SU-DHL-6 (cell line): ENCODE measurements around the gene CLINT1.

Experiments
- H2AFZ ChIP-seq: fragments of 200-600 bp; sonication (generic); 2 replicates; pipeline ENCODE4 v1.6.1; 2014; ENCODE audit warnings: low read depth, mild to moderate bottlenecking, moderate library complexity, mixed read lengths, antibody characterized with exemption, low read length; ENCODE audit not compliant: severe bottlenecking
- H3F3A ChIP-seq: fragments of 200-600 bp; shearing (Covaris generic); 2 replicates; pipeline ENCODE4 v1.6.0; 2016; ENCODE audit warnings: antibody characterized with exemption, mild to moderate bottlenecking; ENCODE audit not compliant: insufficient read depth
- H3K27ac ChIP-seq: fragments of 200-600 bp; sonication (generic); 2 replicates; pipeline ENCODE4 v1.5.1; 2016; ENCODE audit warnings: low read depth, mild to moderate bottlenecking, low read length, moderate library complexity, mixed read lengths
- H3K27me3 ChIP-seq: fragments of 200-600 bp; sonication (generic), shearing (Covaris generic); 2 replicates; pipeline ENCODE4 v1.6.0; 2014; ENCODE audit warnings: mild to moderate bottlenecking, low read length
- H3K36me3 ChIP-seq: fragments of 200-600 bp; sonication (generic); 2 replicates; pipeline ENCODE4 v1.6.1; 2014; ENCODE audit warnings: mild to moderate bottlenecking, low read length, mixed read lengths
- H3K4me2 ChIP-seq: fragments of 300-600, 200-600 bp; shearing (Covaris generic), sonication (generic); 2 replicates; pipeline ENCODE4 v1.6.0; 2014; ENCODE audit warnings: low read length, low read depth, mild to moderate bottlenecking; ENCODE audit not compliant: poor library complexity, severe bottlenecking
- H3K4me3 ChIP-seq: fragments of 200-600 bp; sonication (generic); 2 replicates; pipeline ENCODE4 v1.5.1; 2014; ENCODE audit warnings: antibody characterized with exemption, low read length, mild to moderate bottlenecking, mixed read lengths; ENCODE audit not compliant: insufficient read depth, poor library complexity, severe bottlenecking
- H3K79me2 ChIP-seq: fragments of 200-600 bp; sonication (generic); 2 replicates; pipeline ENCODE4 v1.6.1; 2014; ENCODE audit warnings: mild to moderate bottlenecking, low read length, moderate library complexity; ENCODE audit not compliant: insufficient read depth
- H3K9ac ChIP-seq: fragments of 200-600 bp; sonication (generic); 2 replicates; pipeline ENCODE4 v1.7.0; 2014; ENCODE audit warnings: mild to moderate bottlenecking, low read length
- H3K9me2 ChIP-seq: fragments of 200-600 bp; sonication (generic); replicated peaks from 2 replicates; pipeline ENCODE4 v1.6.1; 2014; ENCODE audit warnings: low read length; ENCODE audit not compliant: insufficient read depth
- H3K9me3 ChIP-seq: fragments of 200-600 bp; sonication (generic); 2 replicates; pipeline ENCODE4 v1.6.1; 2014; ENCODE audit warnings: low read length, mixed read lengths; ENCODE audit not compliant: insufficient read depth
- H4K20me1 ChIP-seq: fragments of 200-600 bp; sonication (generic); 2 replicates; pipeline ENCODE4 v1.6.1; 2014; ENCODE audit warnings: low read depth, mild to moderate bottlenecking, antibody characterized with exemption, low read length, moderate library complexity, mixed read lengths
- EZH2phosphoT487 ChIP-seq: fragments of 200-600 bp; sonication (generic), shearing (Covaris generic); conservative IDR thresholded peaks from 2 replicates; pipeline ENCODE4 v1.6.1; 2018; ENCODE audit warnings: mild to moderate bottlenecking, antibody characterized with exemption, low read length, moderate library complexity, mixed read lengths
- TF ChIP-seq, protein P1 (sequence below): fragments of 200-600 bp; sonication (generic); IDR thresholded peaks from one replicate; pipeline ENCODE4 v1.5.1; 2017; ENCODE audit warnings: antibody characterized with exemption, mild to moderate bottlenecking, low read length, moderate library complexity; ENCODE audit not compliant: insufficient read depth, poor library complexity, severe bottlenecking

Gene CLINT1

DNA sequence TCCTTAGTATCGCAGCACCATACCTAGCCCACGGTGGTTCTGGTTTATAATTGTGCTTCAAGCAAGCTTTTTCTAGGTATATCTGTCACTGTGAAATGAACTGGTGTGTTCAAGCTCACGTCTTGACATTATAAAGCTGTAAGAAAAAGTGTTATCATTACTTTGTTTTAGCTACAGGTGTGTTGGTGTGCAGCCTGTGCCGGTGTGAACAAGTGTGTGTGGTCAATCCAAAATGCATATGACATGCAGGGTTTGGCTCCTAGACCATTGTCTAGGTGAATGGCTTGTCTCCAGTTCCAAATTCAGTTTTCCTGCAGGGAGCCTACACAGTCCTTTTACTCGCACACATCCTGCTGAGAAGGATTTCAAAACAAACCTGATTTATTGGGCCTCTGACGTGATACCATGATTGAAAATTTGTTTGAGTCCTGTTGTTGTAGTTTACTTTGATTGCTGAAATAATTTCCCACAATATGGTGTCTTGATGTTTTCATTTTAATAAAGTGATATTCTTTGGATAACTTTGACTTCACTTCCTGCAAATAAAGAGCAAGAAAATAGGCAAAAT, 111.7 kb downstream of the CLINT1 start:
- TF ChIP-seq, protein P1, sequence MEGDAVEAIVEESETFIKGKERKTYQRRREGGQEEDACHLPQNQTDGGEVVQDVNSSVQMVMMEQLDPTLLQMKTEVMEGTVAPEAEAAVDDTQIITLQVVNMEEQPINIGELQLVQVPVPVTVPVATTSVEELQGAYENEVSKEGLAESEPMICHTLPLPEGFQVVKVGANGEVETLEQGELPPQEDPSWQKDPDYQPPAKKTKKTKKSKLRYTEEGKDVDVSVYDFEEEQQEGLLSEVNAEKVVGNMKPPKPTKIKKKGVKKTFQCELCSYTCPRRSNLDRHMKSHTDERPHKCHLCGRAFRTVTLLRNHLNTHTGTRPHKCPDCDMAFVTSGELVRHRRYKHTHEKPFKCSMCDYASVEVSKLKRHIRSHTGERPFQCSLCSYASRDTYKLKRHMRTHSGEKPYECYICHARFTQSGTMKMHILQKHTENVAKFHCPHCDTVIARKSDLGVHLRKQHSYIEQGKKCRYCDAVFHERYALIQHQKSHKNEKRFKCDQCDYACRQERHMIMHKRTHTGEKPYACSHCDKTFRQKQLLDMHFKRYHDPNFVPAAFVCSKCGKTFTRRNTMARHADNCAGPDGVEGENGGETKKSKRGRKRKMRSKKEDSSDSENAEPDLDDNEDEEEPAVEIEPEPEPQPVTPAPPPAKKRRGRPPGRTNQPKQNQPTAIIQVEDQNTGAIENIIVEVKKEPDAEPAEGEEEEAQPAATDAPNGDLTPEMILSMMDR = no peak
- no peak for TF ChIP-seq EZH2phosphoT487
- no peak overlapping the region for H3K4me2 ChIP-seq
- H3K9me3 ChIP-seq = no peaks in the 10 kb centered on the region
- no peaks in the 10 kb centered on the region for H4K20me1 ChIP-seq
- no peaks in the 10 kb centered on the region for H3F3A ChIP-seq
- no peak overlapping the region for H2AFZ ChIP-seq
- H3K4me3 ChIP-seq = no peak overlapping the region
- H3K79me2 ChIP-seq = peaks cover 16% of the 10 kb centered on the region; the same call in 1 of the 2 replicates
- no peak overlapping the region for H3K27ac ChIP-seq
- no peak overlapping the region for H3K9ac ChIP-seq
- no peaks in the 10 kb centered on the region for H3K9me2 ChIP-seq
- H3K27me3 ChIP-seq = no peaks in the 10 kb centered on the region
- no peaks in the 10 kb centered on the region for H3K36me3 ChIP-seq

DNA sequence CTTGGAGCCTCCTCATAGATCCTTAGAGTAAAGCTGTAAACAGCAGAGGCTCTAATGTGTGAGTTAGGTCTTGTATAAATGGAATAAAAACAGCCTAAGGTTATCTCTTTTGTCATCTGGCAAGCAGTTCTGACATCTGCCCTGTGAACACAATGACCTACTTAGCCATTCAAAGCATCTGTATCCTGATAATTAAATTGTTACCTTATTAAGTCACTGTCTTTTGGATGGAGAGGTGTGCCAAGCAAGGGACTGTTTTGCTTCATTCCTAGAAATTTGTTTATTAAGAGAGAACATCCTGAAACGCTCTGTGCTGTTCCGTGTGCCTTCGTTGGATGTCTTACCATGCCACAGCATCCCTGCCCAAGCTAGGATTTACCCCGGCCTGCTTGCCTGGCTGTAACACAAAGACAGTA, 113.9 kb downstream of the CLINT1 start:
- Histone ChIP-seq H3K27me3 (no peaks in the 10 kb centered on the region), H3K27ac (no peak overlapping the region), H2AFZ (no peak overlapping the region), H3K9me2 (no peaks in the 10 kb centered on the region), H3K36me3 (no peaks in the 10 kb centered on the region), H3K9ac (peak overlapping the region; percentile 65), H3K4me2 (peak overlapping the region; percentile 66), H4K20me1 (no peaks in the 10 kb centered on the region), H3K9me3 (no peaks in the 10 kb centered on the region), H3F3A (peaks cover 7% of the 10 kb centered on the region; the same call in 1 of the 2 replicates), H3K4me3 (no peak overlapping the region), H3K79me2 (peaks cover 16% of the 10 kb centered on the region; the same call in 1 of the 2 replicates)
- TF ChIP-seq, protein P1 = no peak
- TF ChIP-seq EZH2phosphoT487 = no peak

DNA sequence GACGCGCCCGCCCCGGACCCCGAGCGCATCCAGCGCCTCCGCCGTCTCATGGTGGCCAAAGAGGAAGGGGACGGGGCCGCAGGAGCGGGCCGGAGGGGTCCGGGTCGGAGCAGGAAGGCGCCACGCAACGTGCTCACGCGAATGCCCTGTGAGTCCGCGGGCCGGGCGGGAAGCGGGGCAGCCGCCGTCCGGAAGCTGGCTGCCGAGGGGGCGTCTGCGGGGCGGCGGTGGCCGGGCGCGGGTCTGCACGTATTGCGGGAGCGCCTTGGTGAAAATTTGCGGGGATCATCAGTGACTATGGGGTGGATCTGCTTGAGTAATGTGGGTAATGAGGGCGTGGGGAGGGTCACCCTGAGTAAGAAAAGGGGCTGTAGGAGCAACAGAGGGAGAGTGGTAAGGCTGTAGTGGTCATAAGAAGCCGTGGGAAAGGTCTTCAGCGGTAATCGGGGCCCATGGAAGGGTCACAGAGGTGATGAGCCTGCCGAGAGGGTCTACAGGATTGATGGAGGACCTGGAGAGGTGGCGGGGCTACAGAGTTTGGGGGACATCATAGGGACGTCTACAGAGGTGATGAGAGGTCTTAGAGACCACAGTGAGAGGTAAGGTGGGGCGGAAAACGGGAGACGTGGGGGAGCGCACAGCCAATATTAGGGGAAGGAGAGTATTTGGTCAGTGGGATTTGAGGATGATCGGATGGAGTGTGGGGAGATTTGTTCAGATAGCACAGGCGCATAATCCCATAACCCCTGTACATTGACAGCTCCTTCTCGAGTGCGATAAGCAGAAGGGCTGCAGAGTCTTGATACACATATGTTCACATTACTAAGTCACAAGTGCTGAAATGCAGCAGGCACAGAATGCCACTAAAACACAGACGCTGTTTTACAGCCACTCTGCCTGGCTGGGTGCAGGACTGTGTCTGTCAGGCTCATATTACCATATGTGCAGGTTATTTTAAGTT, 114.6 kb downstream of the CLINT1 start:
- H2AFZ ChIP-seq = peak overlapping the region; percentile 63
- H3K27ac ChIP-seq = no peak overlapping the region; the same call in 1 of the 2 replicates

More for the DNA sequence above, 114.6 kb downstream of the CLINT1 start:
- Histone ChIP-seq H3K4me2 (peak overlapping the region; percentile 66), H4K20me1 (no peaks in the 10 kb centered on the region), H3K79me2 (peaks cover 16% of the 10 kb centered on the region; the same call in 1 of the 2 replicates), H3F3A (peaks cover 14% of the 10 kb centered on the region; the same call in 1 of the 2 replicates), H3K36me3 (peaks cover 6% of the 10 kb centered on the region; the same call in 1 of the 2 replicates), H3K27me3 (no peaks in the 10 kb centered on the region), H3K9me3 (no peaks in the 10 kb centered on the region), H3K9ac (peak overlapping the region; percentile 65), H3K9me2 (no peaks in the 10 kb centered on the region), H3K4me3 (peak overlapping the region; percentile 61)
- TF ChIP-seq EZH2phosphoT487 = no peak
- TF ChIP-seq, protein P1 = no peak
